GM12875 (cell line): ENCODE measurements around the gene NOTUM.
A peak's percentile ranks its signal among the peaks of the same experiment; 100 is the strongest.

Source experiments
- H3K4me3 ChIP-seq: one replicate; pipeline ENCODE4 v1.5.1; 2011; ENCODE audit warnings: low read depth, low read length, control low read depth
- TF ChIP-seq, protein P1 (sequence below): IDR thresholded peaks from 2 replicates; pipeline ENCODE4 v1.5.1; 2011; ENCODE audit warnings: low read depth, mild to moderate bottlenecking, control low read depth, inconsistent platforms, low read length, moderate library complexity, borderline replicate concordance; ENCODE audit not compliant: insufficient read depth

The NOTUM gene

GRCh38 chr17:81980707-81981343 lies 19.8 kb upstream of the NOTUM start:
- H3K4me3 ChIP-seq: no peak overlapping the region
- TF ChIP-seq, protein P1, sequence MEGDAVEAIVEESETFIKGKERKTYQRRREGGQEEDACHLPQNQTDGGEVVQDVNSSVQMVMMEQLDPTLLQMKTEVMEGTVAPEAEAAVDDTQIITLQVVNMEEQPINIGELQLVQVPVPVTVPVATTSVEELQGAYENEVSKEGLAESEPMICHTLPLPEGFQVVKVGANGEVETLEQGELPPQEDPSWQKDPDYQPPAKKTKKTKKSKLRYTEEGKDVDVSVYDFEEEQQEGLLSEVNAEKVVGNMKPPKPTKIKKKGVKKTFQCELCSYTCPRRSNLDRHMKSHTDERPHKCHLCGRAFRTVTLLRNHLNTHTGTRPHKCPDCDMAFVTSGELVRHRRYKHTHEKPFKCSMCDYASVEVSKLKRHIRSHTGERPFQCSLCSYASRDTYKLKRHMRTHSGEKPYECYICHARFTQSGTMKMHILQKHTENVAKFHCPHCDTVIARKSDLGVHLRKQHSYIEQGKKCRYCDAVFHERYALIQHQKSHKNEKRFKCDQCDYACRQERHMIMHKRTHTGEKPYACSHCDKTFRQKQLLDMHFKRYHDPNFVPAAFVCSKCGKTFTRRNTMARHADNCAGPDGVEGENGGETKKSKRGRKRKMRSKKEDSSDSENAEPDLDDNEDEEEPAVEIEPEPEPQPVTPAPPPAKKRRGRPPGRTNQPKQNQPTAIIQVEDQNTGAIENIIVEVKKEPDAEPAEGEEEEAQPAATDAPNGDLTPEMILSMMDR: no peak

DNA sequence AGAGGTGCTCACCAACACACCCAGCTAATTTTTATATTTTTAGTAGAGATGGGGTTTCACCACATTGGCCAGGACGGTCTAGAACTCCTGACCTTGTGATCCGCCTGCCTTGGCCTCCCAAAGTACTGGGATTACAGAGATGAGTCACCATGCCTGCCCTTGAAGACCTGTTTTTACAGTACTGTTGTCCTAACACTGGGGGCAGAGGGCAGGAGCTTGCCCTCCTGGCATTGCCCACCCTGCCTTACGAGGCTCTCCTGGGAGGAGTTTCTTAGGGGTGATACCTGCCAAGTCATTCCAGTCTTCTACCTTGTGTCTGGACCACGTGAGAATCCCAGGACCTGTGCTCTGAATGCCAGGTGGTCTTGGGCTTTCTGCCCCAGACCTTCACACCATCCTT lies 19.1 kb upstream of the NOTUM start:
- TF ChIP-seq, protein P1: no peak
- H3K4me3 ChIP-seq: no peak overlapping the region

DNA sequence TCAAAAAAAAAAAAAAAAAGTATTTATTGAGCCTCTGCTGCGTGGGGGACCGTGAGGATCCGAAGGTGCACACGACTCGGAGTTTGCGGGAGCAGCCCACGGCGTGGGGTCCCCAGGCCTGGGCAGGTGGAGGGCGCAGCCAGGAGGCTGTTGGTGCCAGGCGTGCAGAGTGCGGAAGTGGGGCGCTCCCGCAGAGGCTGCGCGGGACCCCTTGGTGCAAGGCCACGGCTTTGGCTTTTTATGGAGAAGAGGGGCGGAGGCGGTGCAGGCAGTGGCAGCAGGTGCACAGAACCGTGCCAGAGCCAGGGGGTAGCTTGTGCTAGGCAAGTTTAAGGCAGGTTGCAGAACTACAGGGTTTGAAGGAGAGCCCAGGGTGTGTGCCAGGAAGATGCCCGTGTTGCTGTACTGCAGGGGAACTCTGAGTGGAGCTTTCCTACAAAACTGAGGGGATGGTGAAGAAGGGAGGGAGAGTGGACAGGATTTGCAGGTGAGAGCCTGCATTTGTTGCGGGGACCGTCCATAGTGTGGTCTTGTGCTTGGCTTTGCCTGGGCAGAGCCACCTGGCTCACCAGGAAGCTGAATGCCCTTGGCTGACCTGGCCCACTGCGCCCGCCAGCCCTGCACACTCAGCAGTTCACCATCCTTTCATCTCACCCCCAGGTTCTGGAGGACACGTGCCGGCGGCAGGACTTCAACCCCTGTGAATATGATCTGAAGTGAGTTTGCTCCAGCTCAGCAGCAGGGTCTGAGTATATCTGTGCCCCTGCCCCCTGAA lies 17.7 kb upstream of the NOTUM start:
- TF ChIP-seq, protein P1: no peak
- H3K4me3 ChIP-seq: peak overlapping the region; percentile 93

DNA sequence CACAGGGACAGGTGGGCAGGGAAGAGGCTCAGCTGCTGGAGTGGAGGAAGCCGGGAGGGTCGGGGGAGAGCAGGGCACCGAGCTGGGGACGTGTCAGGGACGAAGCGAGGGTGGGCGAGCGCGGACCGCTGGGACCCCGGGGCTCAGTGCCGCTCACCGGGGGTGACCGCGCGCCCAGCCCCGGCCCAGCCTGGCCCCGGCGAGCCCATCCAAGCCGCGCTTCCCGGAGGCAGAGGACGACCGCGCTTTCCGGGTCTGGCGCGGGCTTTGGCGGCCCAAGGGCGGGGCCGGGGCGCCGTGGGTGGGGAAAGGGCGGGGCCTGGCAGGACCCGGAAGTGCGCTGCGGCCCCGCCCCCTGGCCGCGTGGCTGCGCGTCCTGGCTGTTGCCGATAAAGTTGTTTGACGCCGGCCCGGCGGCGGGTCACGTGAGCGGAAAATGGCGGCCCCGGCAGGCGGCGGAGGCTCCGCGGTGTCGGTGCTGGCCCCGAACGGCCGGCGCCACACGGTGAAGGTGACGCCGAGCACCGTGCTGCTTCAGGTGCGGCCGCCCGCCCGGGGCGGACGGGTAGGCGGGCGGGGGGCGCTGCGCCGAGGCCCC lies 16.3 kb upstream of the NOTUM start, which contains the start of gene ASPSCR1:
Gene ASPSCR1 (plus strand): TSS at position 419 of the 598 bp plus-strand sequence. CDS start 18 bp downstream, at position 437.
- H3K4me3 ChIP-seq: peak within 1 kb of the TSS; percentile 93
- TF ChIP-seq, protein P1: no peak

DNA sequence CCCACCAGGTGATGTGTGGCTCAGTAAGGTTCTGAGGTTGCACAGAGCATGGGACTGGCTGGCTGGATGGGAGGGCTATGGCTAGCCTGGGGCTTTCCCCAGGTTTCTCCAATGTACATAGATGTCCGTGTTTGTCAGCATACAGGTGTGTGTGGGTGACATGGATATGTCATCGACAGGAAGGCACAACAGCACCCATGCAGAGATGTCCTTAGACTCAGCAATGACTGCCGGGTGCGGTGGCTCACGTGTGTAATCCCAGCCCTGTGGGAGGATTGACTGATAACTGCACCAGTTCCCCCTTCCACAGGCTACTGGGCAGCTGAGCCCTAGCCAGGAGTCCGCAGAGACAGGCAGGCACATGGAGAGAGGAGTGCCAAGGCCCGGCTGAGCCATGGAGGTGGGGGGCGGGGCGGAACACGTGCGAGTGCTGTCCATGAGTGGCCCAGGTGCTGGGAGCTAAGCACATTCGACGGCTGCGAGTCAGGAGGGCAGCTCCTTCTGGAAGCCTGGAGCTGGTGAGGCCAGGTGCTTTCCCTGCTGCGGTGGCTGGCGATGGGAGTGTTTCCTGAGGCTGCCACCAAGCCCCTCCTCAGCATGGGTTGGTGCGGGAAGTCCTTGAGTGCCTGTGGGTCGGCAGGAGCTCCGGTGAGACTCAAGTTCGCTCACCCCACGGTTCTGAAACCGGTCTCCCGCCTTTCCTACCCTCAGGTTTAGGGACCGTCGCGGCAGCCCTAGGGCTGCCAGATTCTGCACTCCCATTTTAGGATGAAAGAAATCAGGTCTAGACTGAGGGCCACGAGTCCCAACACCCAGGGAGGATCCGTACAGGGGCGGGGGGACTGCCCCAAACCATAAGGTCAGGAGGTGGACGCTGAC lies 15.6 kb upstream of the NOTUM start:
- TF ChIP-seq, protein P1: no peak
- peak overlapping the region; percentile 93 for H3K4me3 ChIP-seq

DNA sequence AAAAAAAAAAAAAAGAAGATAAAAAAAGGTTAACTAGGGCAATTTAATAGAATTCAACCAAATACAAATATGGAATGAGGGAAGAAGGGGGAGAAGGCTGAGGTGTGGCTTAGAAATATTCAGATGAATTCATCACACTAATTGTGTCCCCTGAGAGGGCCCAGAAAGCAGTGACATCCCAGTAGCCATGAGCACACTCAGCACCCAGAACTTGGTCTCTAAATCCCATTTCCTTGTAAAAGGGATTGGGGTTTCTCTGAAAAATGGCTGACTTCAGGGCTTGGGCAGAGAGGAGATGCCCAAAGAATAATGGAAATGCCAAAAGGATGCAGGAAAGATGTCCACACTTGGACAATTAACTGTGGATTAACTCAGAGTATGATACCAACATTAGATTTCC lies 12.4 kb upstream of the NOTUM start:
- TF ChIP-seq, protein P1: no peak

More for the DNA sequence above, 12.4 kb upstream of the NOTUM start:
- H3K4me3 ChIP-seq: no peak overlapping the region
